DLD1 (cell line): Measurements from ENCODE around the gene FBLN1.
"Not testable (repeated sequence)": the region's sequence is repeated elsewhere in the genome, so short reads cannot be mapped to it uniquely, and the experiment has no call there.

Experiments
- in situ Hi-C: cut with HindIII; loops from 2 replicates; pipeline ENCODE4 v1.10.0; 2017; ENCODE audit warnings: low sequenced_read_pairs

FBLN1 gene

DNA sequence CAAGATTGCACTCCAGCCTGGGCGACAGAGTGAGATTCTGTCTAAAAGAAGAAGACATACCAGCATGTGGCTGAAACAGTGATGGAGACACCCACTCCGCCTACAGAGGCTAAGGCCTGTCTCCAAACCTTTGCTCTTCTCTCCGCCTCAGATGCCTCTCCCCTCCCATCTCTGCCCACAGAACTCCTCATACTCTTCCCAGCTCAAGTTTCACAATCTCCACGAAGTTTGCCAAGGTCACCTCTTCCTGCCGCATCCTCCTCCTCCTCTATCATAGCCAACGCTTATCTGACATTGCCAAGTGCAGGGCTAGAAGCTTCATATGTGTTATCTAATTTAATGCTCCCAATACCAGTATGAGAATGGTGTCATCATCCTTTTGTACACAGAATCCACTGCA lies 25.9 kb upstream of the FBLN1 start:
- in situ Hi-C loops, result loop anchor here (10.0 kb wide), 1 partner anchor 202 kb away; no protein-coding TSS in a partner anchor

- in situ Hi-C loops, result loop anchor here (10.0 kb wide), 1 partner anchor 203 kb away; no protein-coding TSS in a partner anchor
Observed at GRCh38 chr22:45477366-45478107, 25.1 kb upstream of the FBLN1 start.

- in situ Hi-C loops, result loop anchor here (10.0 kb wide), 1 partner anchor 203 kb away; no protein-coding TSS in a partner anchor
Observed at GRCh38 chr22:45478108-45478771, 24.4 kb upstream of the FBLN1 start.

- in situ Hi-C loops, result no loop called here
Observed at GRCh38 chr22:45480717-45481116, 22.0 kb upstream of the FBLN1 start.

DNA sequence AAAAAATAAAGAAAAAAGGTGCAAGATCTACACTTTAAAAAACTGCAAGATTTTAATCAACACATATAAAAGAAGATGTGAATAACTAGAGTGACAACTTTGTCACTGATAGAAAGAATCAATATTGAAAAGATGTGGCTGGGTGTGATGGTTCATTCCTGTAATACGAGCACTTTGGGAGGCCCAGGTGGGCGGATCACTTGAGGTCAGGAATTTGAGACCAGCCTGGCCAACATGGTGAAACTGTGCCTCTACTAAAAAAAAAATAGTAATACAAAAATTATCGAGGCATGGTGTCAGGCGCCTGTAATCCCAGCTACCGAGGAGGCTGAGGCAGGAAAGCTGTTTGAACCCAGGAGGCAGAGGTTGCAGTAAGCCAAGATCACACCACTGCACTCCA lies 21.0 kb upstream of the FBLN1 start:
- in situ Hi-C loops, result no loop called here

DNA sequence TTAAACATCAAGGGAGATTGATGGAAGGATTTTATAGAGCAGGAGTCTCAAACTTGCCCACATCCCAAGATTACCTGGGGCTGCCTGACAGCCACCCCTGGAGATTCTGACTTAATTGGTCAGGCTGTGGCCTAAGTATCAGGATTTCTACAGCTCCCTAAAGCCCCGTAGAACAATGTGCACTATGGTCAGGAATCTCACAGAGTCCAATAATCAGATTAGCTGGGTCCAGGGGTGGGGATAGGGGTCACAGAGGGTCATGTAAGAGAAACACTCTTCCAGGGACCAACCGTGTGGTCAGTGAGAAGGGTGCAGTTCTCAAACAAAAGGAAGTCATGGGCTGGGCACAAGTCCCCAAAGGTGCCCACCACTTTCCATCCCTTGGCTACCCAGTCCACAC lies 20.5 kb upstream of the FBLN1 start:
- in situ Hi-C loops, result no loop called here

- in situ Hi-C loops, result no loop called here
Observed at GRCh38 chr22:45483319-45483718, 19.4 kb upstream of the FBLN1 start.

DNA sequence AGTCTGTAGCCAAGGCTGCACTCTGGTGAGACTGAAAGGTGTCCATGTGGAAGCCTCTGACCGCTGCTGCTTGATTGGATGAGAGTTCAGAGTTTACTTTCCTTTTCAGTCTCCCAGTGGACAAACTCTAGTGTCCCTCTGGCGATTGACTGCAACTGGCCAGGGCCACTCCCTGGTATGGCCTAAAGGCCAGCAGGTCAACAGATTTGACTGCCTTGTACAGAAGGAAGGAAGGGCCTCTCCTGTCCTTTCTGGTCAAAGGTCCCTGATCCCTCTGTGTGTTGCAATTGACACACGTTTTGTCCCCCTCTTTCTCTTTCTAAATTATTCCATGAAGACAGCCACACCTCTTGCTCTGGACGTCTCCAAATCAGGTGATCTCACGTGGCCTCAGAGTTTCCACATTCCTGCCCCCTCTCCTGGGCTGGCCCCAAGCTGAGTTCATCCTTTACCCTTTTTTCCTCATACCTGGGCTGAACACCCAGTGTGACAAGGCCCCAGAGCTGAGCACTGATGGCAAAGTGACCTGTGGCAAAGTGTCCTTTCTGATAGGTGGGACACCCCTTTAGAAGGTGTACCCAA lies 18.7 kb upstream of the FBLN1 start:
- in situ Hi-C loops, result no loop called here

GRCh38 chr22:45484742-45485141 lies 17.9 kb upstream of the FBLN1 start:
- in situ Hi-C loops, result no loop called here

DNA sequence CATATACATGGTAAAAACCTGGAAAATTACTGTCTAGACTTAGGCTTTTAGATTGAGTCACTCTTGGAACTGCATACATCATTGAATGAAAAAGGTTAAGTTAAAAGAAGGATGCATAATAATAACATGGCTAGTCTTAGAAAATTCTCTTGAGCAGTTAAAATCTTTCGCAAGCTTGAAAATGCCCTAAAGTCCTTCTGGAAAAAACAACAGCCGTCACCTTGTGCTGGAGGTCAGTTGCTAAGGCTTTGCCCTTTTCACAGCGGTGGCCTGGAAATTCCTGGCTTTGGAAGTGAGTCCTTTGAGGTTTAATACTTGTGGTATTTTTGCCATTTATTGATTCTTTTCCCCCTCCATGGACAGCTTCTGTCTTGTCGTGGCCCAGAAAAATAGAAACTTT lies 17.4 kb upstream of the FBLN1 start:
- in situ Hi-C loops, result no loop called here

DNA sequence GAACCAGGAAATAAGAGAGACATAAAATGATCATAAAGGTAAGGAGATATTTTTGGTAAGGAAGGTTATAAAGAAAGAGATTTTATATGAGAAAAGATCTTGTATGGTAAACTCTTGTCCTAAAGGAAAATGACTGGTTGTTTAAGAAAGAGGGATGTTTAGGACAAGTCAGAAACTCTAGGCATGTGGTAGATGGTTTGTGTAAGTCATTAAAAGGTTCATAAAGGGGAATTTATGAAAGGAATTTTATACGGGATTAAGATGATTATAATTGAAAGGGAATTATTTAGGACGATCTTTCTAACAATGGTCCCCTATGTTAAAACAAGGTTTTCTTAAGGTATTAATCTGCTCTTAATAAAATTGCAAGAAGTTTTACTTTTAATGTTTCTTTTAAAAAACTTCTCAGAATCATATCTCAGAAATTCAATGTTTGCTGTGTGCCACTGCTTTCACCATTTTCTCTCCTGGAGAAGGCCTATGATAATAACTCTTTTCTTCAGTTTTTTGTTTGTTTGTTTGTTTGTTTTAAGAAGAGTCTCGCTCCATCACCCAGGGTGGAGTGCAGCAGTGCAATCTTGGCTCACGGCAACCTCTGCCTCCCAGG lies 13.8 kb upstream of the FBLN1 start:
- in situ Hi-C loops, result no loop called here

DNA sequence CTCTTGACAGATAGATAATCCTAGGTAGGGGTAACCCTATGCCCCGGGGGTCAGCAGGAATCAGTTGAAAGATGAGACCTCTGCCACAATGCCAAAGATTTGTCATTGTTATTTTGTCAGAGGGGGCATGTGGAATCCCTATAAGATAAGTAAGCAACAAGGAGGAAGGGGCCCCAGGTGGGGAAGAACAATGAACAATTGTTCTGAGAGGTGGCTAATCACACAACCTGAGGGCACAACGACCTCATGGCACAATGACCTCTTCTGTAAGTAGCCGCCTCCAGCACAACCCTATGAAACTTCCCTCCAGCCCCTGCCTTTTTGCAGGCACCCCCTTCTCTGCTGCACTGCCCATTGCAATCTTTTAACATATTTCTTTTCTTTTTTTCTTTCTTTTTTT lies 11.8 kb upstream of the FBLN1 start:
- in situ Hi-C loops, result no loop called here

- in situ Hi-C loops, result no loop called here
Observed at GRCh38 chr22:45491841-45492240, 10.8 kb upstream of the FBLN1 start.

DNA sequence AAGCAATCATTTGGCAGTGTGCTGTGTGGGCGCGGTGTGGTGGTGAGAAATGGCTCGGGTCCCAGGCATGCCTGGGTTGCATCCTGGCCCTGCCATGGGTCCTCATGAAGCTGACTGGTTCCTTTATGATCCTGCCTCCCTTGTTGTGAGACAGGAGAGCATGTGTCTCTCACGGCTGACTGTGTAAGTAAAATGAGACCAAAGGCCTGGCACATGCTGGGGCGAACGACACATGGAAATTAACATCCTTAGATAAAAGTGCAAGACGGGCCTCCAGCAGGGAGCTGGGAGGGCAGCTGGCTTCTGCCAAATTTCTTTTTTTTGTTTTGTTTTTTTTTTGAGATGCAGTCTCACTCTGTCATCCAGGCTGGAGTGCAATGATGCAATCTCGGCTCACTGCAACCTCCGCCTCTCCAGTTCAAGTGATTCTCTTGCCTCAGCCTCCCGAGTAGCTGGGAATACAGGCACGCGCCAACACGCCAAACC lies 9.4 kb upstream of the FBLN1 start:
- in situ Hi-C loops, result no loop called here

DNA sequence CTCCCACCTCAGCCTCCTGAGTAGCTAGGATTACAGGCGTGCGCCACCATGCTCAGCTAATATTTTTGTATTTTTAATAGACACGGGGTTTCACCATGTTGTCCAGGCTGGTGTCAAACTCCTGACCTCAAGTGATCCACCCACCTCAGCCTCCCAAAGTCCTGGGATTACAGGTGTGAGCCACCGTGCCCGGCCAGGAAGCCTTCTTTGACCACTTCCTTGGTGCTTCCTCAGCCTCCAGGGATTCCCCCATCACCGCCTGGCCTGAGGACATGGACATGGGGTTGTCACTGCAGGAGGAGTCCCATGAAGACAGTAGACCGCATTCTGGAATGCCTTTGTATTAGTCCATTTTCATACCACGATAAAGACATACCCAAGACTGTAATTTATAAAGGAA lies 8.4 kb upstream of the FBLN1 start:
- in situ Hi-C loops, result not testable (repeated sequence)

DNA sequence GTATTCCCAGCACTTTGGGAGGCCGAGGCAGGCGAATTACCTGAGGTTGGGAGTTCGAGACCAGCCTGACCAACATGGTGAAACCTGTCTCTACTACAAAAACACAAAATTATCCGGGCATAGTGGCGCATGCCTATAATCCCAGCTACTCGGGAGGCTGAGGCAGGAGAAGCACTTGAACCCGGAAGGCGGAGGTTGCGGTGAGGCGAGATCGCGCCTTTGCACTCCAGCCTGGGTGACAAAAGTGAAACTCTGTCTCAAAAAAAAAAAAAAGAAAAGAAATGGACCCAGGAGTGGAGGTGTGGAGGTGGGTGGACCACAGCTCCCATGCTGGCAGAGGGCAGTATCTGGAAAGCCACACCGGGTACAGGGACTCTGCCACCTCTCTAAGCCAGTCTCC lies 7.1 kb upstream of the FBLN1 start:
- in situ Hi-C loops, result not testable (repeated sequence)

DNA sequence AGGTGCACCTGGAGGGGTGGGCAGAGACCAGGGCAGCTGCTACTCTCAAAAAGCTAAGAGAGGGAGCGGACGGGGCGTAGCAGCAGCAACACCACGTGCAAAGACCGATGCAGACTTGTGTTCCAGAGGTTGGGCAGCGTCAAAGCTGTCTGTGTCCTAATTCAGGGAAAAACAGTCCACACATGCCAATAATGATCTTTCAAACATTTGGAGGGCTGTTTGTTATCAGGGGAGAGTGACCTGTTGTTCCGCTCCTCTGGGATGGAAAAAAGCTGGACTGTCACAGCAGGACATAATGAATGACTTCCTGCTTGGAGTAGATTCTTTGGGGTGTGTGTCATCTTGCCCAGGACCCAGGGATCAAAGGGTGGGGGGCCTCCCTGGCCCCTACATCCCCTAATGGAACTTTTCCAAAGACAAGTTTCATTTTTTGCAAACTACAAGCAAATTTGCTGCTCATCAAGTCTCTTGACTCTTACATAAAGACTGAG lies 6.2 kb upstream of the FBLN1 start:
- in situ Hi-C loops, result no loop called here

DNA sequence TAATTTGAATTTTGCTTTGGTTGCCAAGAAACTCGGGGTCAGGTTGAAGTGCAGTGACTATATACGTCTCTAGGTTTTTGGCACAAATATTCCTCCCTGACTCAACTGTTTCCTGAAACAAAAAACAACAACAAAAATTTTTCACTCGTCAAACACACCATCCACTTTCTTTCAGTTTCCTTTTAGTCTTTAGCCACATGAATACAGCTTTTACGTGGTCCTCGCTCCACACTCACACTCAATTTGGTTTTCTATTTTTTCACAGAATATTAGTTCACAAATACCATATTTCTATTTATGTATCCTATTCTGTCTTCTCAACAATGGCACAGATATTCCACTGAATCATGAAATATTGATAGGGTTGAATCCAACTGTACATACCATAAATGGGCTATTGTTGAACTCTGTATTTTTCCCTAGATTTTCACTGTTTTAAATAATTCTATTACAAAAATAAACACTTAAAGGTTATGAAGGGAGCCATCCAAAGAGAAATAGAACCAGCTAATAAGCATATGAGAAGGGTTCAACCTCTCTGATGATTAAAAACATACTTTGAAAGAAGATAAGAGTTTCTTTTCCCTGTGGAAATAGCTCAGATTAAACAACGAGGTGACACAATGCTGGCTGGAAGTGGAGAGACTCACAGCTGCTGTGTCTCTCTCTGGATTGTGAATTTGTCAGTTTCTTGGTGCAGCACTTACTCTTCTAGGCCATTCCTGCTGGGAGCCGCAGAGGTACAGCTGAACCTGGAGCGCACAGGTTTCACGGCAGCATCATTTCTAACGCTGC lies 5.1 kb upstream of the FBLN1 start:
- in situ Hi-C loops, result no loop called here

GRCh38 chr22:45499746-45500145 lies 2.9 kb upstream of the FBLN1 start:
- in situ Hi-C loops, result no loop called here

GRCh38 chr22:45503050-45503815 lies 550 bp downstream of the FBLN1 start:
- in situ Hi-C loops, result no loop called here
